MM.1S (cell line): ENCODE measurements around the gene OR8G5.

Experiments used
- CTCF ChIP-seq: fragments of 300-600 bp; sonication (generic); IDR thresholded peaks from 2 replicates; pipeline ENCODE4 v1.5.1; 2016; ENCODE audit warnings: antibody characterized with exemption, low read length, mixed read lengths
- EZH2 ChIP-seq: fragments of 300-600 bp; sonication (generic); optimal IDR thresholded peaks from 2 replicates; pipeline ENCODE3; 2017; ENCODE audit warnings: low read depth, mild to moderate bottlenecking, antibody characterized with exemption, low read length, mixed read lengths

GRCh38 chr11:124302347-124303125 lies 46.4 kb downstream of the OR8G5 start:
- TF ChIP-seq CTCF: no peak
- no peak for TF ChIP-seq EZH2
